ENCODE results near the gene HJV.

The HJV gene

DNA sequence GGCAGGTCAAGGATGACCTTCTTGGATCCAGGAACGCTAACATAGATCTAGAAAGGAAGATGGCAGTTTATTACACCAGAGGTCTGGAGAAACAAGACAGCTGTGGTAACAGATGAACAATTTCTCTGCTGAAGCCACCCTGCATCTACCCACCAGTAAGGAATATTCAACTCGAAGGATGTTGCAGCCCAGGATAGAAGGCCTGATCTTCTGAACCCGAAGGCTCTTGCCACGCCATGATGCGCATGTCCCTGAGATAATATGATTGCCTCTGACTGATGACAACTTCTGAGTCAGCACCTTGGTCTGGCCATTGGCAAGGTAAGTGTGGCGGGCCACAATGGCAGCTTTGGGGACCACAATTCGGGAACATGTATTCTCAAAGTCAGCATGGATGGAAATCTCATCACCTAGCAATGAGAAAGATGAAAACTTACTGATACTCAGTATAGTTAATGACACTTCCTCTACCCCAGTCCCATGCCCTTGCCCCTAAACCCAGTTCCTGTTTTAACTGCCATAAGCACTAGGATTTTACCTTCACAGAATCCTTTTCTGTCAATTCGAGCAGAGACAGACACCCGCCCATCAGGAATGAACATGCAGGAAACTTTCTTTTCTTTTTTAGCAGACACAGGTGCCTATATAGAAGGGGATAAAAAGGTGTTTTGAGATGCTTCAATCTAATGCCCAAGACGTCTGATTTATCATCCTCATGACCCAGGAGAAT, 27.0 kb downstream of the HJV start:
- DNase-seq (ENCODE audit: low read depth in 1 of 2, low spot score in 1 of 2): no peak

DNA sequence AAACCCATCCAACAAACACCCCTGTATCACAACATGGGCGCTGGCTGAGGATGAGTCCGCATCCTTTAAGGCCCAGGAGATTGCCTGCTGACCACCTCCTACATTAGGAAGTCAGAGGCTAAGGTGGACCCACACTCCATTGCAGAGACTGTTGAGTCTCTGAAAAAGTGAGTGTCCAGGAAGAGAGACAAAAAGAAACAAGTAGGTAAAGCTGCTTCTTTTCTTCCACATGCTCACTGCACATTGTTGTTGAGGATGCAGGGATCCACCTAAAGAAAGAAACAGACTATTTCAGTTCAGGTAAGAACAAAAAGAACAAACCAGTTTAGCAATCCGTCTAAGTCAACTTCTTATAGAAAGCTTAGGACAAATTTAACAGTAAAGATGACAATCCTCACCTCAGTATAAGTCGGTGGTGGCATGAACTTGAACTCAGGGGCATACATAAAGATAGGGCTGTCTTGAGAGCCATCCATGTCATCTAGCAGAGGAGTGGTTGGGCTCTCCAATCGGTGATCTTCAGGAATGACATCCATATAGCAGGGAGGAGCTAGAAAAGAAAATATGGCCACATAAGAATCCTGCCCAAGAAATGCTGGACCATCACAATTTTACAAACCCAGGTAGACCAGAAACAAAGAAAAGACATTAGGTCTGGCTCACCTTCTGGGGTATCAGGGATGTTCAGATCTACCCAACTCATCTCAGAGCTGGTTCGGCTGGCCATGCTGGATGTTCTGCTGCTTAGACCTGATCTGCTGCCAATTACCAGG, 27.7 kb downstream of the HJV start:
- no peak for DNase-seq (ENCODE audit: low read depth in 1 of 2, low spot score in 1 of 2)

DNA sequence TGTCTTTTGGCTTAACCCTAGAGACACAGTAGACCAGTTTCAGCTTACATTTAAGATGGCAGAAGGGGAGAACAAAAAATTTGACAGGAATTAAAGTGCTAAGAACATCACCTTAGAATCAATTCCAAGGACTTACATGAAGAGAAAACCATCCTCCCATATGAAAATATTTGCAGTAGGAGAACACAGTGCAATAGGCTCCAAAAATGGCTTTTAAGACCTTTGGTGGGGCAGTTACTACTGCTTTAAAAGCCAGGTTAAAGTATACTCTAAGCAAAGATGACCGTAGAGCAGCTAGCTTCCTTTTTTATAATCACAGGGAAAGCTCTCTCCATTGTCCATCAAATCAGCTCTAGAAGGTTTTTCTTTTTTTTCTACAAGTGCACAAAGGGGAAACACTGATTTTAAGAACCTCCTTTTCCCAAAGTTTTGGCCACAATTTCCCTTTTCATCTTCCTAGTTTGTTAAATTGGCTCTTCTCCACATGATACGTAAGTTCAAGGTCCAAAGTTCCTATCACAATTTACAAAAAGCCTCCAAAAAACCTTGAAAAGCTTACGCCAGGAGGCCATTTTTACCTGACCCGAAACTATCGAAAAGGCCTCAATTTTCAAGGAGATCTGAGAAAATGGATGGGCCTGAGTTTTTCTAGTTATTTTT, 28.4 kb downstream of the HJV start:
- DNase-seq (ENCODE audit: low read depth in 1 of 2, low spot score in 1 of 2): no peak

DNA sequence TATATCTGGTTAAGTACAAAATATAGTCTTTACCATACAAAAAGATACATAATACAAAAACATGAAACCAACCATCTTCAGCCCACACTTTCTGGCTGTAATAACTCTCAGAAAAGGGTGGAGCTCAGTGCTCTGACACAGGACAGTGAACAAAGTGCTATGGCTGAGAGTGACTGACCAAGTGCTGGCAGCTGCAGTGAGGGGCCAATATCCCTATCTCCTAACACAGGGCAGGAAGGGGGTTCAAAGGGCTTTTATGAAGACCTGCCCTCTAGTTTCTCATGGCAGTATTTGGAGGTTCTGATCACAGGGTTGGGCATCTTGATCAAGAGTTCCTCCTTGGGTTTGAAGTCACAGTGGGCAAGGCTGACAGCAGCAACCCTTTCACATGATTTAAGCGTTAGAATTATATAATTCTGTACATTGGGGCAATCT, 29.0 kb downstream of the HJV start:
- DNase-seq (ENCODE audit: low read depth in 1 of 2, low spot score in 1 of 2): no peak

DNA sequence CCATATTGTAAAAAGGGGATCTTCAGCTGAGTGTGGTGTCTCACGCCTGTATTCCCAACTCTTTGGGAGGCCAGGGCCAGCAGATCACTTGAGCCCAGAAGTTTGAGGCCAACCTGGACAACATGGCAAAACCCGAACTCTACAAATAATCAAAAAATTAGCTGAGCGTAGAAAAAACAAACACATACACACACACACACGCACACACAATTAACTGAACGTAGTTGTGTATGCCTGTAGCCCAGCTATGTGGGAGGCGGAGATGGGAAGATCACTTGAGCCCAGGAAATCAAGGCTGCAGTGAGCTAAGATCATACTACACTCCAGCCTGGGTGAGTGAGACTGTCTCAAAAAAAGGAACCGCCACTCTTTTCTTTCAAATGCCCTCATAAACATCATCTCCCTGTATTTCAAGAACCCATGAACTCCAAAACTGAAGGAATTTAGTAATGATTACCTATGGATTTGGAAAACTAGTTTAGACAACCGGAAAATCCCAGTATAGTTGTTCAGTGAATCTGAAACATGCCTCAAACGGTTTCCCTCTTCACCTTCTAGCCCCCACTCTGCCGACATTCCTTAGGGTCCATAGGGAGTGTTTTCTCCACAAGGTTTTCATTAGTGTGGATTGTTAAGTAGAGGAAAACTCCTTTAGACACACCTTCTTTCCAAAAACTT, 29.7 kb downstream of the HJV start:
- no peak for DNase-seq (ENCODE audit: low read depth in 1 of 2, low spot score in 1 of 2)

DNA sequence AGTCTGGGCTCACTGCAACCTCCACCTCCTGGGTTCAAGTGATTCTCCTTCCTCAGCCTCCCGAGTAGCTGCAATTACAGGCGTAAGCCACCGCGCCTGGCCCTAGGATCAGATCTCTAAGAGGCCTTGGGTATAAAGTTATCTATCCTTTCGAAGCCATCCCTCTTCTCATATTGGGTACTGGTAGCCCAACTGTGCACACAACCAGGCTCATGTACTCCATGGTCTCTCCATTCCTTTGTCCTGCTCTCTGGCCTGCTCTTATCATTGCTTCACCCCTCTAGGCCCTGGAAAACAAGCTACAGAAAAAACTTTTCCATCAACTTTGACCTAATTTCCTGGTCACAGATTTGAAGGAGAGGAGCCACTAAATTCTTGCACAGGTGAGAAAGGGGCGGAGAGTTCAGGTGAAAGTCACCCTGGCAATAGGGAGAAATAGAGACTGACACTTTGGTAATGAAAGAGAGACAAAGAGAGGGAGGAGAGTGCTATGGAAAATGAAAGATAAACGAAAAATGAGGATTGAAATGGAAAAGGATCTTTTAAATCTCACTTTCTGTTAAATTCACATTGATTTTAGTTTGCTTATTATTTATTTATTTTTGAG, 31.2 kb downstream of the HJV start:
- no peak for DNase-seq (ENCODE audit: low read depth in 1 of 2, low spot score in 1 of 2)

DNA sequence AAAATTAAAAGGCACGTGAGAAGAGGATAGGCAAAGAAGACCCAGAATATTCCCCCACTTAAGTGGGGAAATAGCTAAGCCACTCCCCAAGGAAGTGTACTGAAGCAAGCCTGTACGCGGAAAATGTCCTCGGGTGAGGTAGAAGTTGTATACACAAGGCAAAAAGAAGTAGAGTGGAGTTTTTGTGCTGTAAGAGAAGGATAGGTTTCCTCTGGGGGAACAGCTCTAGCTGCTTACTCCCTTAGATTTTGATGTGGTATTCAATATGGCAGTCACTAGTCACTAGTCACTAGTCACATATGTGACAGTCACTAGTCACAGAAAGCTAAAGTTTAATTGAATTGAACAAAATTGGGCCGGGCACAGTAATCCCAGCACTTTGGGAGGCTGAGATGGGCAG, 32.8 kb downstream of the HJV start:
- no peak for DNase-seq (ENCODE audit: low read depth in 1 of 2, low spot score in 1 of 2)

DNA sequence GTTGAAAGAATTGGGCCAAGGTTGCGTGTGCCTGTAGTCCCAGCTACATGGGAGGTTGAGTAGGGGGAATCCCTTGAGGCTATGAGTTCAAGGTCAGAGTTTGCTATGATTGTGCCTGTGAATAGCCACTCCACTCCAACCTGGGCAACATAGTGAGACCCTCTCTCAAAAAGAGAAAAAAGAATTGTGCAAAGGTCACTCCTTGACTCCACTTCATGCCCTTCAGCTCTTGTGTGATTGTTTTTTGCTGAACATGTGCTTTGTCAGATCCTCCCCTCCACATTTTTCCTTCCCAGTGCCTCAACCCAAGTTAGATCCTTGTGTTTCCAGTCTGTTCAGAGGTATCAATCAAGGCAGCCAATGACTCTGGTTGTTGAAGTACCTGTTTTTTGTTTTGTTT, 33.6 kb downstream of the HJV start:
- DNase-seq (ENCODE audit: low read depth in 1 of 2, low spot score in 1 of 2): no peak

DNA sequence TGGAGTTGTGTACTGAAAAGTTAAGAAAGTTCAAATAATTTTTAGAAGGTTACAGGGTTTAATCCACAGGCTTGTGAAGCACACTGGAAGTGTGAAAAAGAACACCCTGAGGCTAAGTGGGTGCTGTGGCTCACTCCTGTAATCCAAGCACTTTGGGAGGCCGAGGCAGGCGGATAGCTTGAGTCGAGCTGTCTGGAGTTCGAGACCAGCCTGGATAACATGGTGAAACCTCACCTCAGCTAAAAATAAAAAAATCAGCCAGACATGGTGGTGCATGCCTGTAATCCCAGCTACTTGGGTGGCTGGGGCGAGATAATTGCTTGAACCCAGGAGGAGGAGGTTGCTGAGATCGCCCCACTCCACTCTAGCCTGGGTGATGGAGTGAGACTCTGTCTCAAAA, 35.0 kb downstream of the HJV start:
- DNase-seq (ENCODE audit: low read depth in 1 of 2, low spot score in 1 of 2): no peak

DNA sequence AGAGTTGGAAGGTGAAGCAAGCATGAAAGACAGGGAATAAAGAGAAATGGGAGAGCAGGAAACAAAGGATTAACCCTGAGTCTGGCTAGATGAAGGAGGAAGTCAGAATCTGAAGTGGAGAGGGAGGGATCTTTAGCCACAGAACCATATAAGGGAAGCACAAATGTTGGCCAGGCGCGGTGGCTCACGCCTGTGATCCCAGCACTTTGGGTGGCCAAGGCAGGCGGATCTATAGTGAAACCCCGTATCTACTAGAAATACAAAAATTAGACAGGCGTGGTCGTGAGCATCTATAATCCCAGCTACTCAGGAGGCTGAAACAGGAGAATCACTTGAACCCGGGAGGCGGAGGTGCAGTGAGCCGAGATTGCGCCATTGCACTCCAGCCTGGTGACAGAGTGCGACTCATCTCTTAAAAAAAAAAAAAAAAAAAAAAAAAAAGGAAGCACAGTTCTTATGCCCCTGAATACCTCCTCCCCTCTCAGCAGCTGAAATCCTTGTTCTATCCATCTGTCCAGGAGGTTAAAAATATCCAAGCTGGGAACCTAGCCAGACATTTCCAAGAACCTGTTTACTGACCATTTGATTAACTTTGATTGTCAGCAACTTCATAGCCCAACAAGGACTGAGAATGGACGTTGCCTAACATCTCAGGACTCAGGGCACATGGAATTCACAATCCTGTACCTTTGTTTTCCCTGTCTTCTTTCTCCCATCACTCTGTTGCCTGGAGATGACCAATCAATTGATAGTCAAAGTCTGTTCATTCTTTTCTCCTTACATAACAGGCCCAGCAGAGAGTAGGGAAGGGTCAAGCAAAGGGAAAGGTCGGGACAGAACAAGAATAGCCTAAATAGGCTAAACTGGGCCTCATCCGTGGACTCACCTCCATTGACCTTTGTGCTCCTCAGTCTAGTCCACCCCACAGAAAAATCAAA, 35.8 kb downstream of the HJV start:
- DNase-seq (ENCODE audit: low read depth in 1 of 2, low spot score in 1 of 2): no peak

DNA sequence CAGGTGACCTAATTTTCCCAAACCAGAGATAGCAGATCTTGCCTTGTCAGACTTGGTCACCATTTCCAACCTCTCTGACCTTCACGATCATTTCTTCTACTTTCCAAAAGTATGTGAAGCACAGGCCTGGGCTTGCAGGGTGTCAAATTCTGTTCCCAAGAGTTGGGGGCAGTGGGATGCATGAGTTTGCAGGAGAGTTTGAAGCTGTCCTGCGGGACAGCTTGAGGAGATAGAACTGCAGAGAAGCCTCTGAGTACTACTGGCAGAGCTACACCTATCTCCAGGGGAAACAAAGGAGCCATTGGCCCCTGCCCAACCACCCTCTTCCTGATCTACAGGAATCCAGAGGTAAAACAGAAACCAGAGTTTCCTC, 36.4 kb downstream of the HJV start:
- no peak for DNase-seq (ENCODE audit: low read depth in 1 of 2, low spot score in 1 of 2)

DNA sequence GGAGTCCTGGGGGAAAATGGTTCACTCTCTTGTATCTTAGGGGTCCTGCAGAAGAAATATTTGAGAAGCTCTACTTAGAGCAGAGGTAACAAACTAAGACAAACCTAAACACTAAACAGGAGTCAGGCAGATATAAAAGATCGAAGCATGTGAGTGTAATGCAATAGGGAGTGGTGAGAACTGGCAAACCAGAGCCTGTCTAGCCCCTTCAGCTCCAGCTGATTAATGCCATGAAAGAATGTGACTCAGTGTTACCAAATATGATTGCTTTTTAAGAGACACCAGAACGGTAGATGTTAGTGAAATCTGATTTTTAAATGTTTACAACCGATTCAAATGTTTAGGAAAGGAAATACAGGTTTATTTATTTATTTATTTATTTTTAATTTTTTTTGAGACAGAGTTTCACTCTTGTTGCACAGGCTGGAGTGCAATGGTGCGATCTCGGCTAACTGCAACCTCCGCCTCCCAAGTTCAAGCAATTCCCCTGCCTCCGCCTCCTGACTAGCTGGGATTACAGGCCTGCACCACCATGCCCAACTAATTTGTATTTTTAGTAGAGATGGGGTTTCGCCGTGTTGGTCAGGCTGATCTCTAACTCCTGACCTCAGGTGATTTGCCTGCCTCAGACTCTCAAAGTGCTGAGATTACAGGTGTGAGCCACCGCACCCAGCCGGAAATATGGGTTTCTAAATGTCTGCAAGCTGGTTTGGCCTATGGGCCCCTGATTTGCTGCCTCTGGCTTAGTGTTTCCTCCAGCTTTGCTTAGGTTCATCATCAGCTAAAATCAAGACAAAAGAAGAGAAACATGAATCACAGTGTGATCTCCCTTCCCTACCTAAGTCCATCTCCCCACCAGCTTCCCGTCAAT, 37.3 kb downstream of the HJV start:
- DNase-seq (ENCODE audit: low read depth in 1 of 2, low spot score in 1 of 2): no peak

DNA sequence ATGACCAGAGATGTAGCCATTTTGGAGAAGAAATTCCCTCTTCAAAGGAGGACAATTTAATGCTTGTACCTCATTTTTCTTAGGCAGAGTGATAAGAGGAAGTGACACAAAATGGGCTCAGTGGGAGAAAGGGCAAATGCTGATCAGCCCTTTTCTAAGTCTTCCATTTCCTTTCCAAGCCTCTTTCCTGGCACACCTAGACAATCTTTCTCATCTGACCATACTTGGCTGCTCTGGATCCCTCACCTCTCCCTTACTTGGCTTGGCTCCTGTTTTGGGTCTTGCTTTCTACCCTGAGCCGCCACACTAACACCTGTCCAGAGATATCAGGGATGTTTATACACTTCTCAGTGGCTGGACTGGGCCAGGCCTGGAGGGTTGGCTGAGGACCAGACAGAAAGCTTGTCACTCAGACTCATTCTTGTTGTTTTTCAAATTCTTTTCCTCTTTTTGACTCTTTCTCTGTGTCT, 38.3 kb downstream of the HJV start:
- DNase-seq (ENCODE audit: low read depth in 1 of 2, low spot score in 1 of 2): no peak

DNA sequence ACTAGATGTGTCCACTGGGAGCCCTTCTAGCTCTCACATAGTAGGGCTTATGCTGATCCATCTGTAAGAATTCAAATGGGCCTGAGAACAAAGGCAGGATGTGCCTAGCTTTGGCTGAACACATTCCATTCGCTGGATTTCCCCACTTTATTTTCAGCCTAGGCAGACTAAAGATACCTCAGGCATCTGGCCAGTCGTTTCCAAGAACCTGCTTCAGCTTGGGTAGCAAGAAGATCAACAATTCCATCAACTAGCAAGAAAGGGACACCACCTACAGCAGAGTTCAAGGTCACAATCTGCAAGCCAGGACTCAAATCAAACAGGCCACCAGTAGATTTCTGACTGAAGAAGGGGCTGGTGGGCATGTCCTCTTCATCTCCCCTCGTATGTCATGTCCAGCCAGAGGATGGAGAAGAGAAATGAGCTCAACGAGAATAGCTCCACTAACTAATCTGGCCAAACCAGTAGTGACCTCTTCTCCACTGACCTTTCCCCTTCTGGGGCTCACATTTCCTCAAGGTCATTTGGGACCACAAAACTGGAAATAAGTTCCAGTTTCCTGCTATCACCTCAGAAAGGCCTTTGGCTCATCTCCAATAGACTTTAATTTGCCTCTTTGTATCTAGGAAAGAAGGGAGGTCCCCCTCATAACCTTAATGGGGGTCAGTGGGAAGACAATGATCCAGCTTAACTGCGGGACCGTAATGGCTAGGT, 39.4 kb downstream of the HJV start:
- no peak for DNase-seq (ENCODE audit: low read depth in 1 of 2, low spot score in 1 of 2)

DNA sequence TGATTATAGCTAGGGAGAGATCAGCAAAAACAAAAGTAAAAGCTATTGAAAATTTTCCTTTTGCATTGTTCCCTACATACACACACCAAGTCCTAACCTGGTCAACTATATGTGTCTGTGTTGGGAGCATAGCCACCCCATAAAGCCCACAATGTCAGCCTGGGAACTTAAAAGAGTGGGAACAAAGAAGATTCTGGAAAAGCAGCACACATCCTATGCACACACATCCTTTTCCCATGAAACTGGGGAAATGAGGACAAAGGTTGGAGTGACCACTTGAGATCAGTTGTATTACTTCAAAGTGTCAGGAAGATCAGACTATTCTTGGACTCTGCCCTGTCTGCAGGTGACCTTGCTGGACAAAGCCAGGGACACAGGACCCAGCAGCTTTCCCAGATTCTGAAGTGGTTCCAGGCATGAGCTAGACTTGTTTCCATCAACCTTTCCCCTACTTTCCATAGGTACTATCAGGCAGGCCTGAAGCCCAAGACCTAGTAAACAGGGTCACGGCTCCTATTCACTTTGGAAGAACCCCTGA, 41.0 kb downstream of the HJV start:
- no peak for DNase-seq (ENCODE audit: low read depth in 1 of 2, low spot score in 1 of 2)

DNA sequence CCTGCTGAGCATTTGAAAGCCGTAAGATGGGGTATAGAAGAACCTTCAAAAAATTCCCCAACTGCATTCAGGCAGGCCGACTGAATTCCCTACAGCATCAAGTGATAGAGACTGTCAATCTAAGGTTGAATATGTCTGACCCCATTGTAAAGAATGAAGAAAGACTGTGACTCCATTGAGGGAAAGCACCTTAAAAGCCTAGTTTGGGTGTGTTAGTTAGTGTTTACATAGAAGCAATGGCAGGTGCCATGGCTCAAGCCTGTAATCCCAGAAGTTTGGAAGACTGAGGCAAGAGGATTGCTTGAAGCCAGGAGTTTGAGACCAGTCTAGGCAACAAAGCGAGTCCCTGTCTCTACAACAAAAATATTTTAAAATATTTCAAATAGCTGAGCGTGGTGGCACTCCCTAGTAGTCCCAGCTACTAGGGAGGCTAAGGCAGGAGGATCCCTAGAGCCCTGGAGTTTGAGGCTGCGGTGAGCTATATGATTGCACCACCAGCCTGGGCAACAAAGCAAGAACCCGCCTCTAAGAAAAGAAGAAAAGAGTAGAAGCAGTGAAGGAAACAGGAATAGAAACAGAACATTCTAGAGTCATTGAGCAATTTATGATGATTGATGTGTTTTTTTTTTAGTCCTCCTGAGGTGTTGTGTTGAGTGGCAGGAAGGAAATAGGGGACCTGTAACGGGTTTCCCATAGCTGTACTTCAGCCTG, 41.6 kb downstream of the HJV start:
- DNase-seq (ENCODE audit: low read depth in 1 of 2, low spot score in 1 of 2): no peak

Measured in activated CD4-positive, alpha-beta T cell treated with anti-CD3 and anti-CD28 coated beads, Interleukin-2, amount 50 U/mL, for 24 hours (primary cell).